ENCODE measurements around the gene FCSK.
A peak's percentile ranks its signal among the peaks of the same experiment; 100 is the strongest.

DNA sequence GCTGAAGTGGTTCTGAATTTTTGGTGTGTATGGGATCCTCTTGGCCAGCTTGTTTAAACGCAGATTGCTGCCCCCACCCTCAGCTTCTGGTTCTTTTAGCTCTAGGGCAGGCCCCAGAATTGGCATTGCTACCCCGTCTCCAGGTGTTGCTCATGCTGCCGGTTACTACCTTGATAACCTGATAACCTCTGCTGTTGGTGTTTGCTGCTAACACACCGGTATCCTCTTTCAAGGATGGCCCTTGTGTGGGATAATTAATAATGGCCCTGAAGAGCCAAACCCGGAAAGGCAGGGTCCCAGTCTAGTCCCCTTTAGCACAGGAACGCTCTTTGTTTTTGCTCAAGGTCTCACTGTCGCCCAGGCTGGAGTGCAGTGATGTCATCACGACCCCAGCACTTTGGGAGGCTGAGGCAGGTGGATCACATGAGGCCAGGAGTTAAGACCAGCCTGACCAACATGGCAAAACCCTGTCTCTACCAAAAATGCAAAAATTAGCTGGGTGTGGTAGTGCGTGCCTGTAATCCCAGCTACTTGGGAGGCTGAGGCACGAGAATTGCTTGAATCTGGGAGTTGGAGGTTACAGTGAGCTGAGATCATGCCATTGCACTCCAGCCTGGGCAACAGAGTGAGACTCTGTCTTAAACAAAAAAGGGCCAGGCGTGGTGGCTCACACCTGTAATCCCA is 14.2 kb upstream of the FCSK start:
- TF ChIP-seq, protein P1, sequence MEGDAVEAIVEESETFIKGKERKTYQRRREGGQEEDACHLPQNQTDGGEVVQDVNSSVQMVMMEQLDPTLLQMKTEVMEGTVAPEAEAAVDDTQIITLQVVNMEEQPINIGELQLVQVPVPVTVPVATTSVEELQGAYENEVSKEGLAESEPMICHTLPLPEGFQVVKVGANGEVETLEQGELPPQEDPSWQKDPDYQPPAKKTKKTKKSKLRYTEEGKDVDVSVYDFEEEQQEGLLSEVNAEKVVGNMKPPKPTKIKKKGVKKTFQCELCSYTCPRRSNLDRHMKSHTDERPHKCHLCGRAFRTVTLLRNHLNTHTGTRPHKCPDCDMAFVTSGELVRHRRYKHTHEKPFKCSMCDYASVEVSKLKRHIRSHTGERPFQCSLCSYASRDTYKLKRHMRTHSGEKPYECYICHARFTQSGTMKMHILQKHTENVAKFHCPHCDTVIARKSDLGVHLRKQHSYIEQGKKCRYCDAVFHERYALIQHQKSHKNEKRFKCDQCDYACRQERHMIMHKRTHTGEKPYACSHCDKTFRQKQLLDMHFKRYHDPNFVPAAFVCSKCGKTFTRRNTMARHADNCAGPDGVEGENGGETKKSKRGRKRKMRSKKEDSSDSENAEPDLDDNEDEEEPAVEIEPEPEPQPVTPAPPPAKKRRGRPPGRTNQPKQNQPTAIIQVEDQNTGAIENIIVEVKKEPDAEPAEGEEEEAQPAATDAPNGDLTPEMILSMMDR (CRISPR knock-in tag; IDR thresholded peaks at IDR 0.05): no peak
- TF ChIP-seq SIN3B (IDR thresholded peaks at IDR 0.05; ENCODE audit: low read length) (no peak), POLR2A (IDR thresholded peaks at IDR 0.05; ENCODE audit: insufficient read depth in 1 of 2, low read depth in 2 of 2, low read length in 2 of 2) (no peak), SP2 (CRISPR knock-in tag; IDR thresholded peaks at IDR 0.05) (no peak), PHF21A (CRISPR knock-in tag; IDR thresholded peaks at IDR 0.05) (no peak), ZNF530 (CRISPR knock-in tag; IDR thresholded peaks at IDR 0.05; ENCODE audit: low read depth) (no peak), NRL (CRISPR knock-in tag; IDR thresholded peaks at IDR 0.05; ENCODE audit: borderline replicate concordance) (peak; percentile 61; the same call in 1 of the 2 replicates)
- TF ChIP-seq, protein P2, sequence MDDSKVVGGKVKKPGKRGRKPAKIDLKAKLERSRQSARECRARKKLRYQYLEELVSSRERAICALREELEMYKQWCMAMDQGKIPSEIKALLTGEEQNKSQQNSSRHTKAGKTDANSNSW (CRISPR knock-in tag; IDR thresholded peaks at IDR 0.05; ENCODE audit: borderline replicate concordance): no peak

Measured in HepG2 (cell line).